Panc1 (cell line): ENCODE data around the gene NGEF. TPM values are rescaled to one million over a fixed set of nuclear protein-coding genes. Genes with fewer than 3 reads are reported as not detected.

Source experiments
- ATAC-seq: fragments of 200-7000 bp; cut with Tn5 transposase; 2 replicates; pipeline ENCODE4 v1.9.1; 2020; ENCODE audit warnings: mild to moderate bottlenecking, moderate library complexity
- BruUV-seq: library from RNA; stranded (reverse); fragments of 400-500 nt; replicated peaks from 2 replicates; lab custom pipeline; 2021; lab: Mats Ljungman, UMichigan
- CTCF ChIA-PET: fragments of 300-600 bp; sonication (Branson Sonifier 250); formaldehyde crosslinking; loops from one replicate; lab custom pipeline; 2022; ENCODE audit warnings: antibody characterized with exemption; lab: Charles Lee
- POLR2A ChIA-PET: fragments of 300-600 bp; sonication (Branson Sonifier 250); formaldehyde crosslinking; loops from one replicate; lab custom pipeline; 2022; ENCODE audit warnings: antibody characterized with exemption; lab: Charles Lee
- DNase-seq: peaks from one replicate; pipeline ENCODE4 v3.0.0-alpha.2; 2010; ENCODE audit warnings: low read depth, low spot score
- H3K27ac ChIP-seq: 2 replicates; pipeline ENCODE4 v1.5.1; 2011; ENCODE audit warnings: mild to moderate bottlenecking, low read length, inconsistent platforms
- H3K27me3 ChIP-seq: fragments of 200-500 bp; sonication (Bioruptor generic); 2 replicates; pipeline ENCODE4 v1.6.0; 2014; ENCODE audit warnings: low read length, inconsistent platforms; ENCODE audit not compliant: control insufficient read depth, insufficient read depth
- H3K36me3 ChIP-seq: fragments of 200-500 bp; sonication (Bioruptor generic); 2 replicates; pipeline ENCODE4 v1.5.1; 2014; ENCODE audit warnings: inconsistent platforms, mild to moderate bottlenecking, low read length, moderate library complexity; ENCODE audit not compliant: control insufficient read depth, insufficient read depth
- H3K4me1 ChIP-seq: 2 replicates; pipeline ENCODE4 v1.5.1; 2011; ENCODE audit warnings: inconsistent platforms, mild to moderate bottlenecking, low read length, moderate library complexity; ENCODE audit not compliant: control insufficient read depth, insufficient read depth
- H3K4me3 ChIP-seq, 2 experiments: 2 replicates each; pipeline ENCODE4 v1.5.1; 2011 to 2012; ENCODE audit warnings: low read depth in 2 of 2, low read length in 2 of 2, mild to moderate bottlenecking in 2 of 2, inconsistent platforms in 1 of 2, moderate library complexity in 1 of 2
- H3K9me3 ChIP-seq: fragments of 200-500 bp; sonication (Bioruptor generic); 2 replicates; pipeline ENCODE4 v1.5.1; 2014; ENCODE audit warnings: low read depth, mild to moderate bottlenecking, inconsistent platforms, low read length, moderate library complexity; ENCODE audit not compliant: control insufficient read depth, insufficient read depth
- POLR2AphosphoS5 ChIP-seq: IDR thresholded peaks from 2 replicates; pipeline ENCODE4 v1.6.1; 2012; ENCODE audit warnings: mild to moderate bottlenecking, low read depth, low read length, moderate library complexity
- SIN3A ChIP-seq: IDR thresholded peaks from 2 replicates; pipeline ENCODE4 v1.6.1; 2012; ENCODE audit warnings: low read depth, mild to moderate bottlenecking, low read length, moderate library complexity, borderline replicate concordance; ENCODE audit not compliant: insufficient read depth
- TCF7L2 ChIP-seq: IDR thresholded peaks from 2 replicates; pipeline ENCODE4 v1.6.1; 2011; ENCODE audit warnings: mild to moderate bottlenecking, low read depth, low read length, inconsistent platforms
- in situ Hi-C: cut with HindIII; loops from 2 replicates; pipeline ENCODE4 v1.10.0; 2016; ENCODE audit warnings: low sequenced_read_pairs, low pct_unique_long_range_greater_than_20kb
- intact Hi-C: fragments of 100-400 bp; cut with micrococcal nuclease; formaldehyde crosslinking; loops from one replicate; pipeline ENCODE4 v1.10.0; 2022; ENCODE audit not compliant: unreplicated experiment
- total RNA-seq: library from RNA; stranded (reverse); gene quantifications from one replicate; pipeline ENCODE4 v1.2.1, GENCODE V29; 2021; ENCODE audit not compliant: unreplicated experiment
- TF ChIP-seq, protein P1 (sequence below): fragments of 450-650 bp; IDR thresholded peaks from 2 replicates; pipeline ENCODE4 v1.5.1; 2017; ENCODE audit warnings: mild to moderate bottlenecking
- TF ChIP-seq, protein P2 (sequence below), 2 experiments: IDR thresholded peaks; 2 replicates each; pipeline ENCODE4 v1.6.1; 2011 to 2012; ENCODE audit warnings: low read depth in 2 of 2, control low read depth in 1 of 2, low read length in 1 of 2, mild to moderate bottlenecking in 1 of 2, moderate library complexity in 1 of 2; ENCODE audit not compliant: insufficient read depth in 1 of 2

Gene NGEF
- total RNA-seq, 1 experiment from 2014 or later: 17.8 TPM

DNA sequence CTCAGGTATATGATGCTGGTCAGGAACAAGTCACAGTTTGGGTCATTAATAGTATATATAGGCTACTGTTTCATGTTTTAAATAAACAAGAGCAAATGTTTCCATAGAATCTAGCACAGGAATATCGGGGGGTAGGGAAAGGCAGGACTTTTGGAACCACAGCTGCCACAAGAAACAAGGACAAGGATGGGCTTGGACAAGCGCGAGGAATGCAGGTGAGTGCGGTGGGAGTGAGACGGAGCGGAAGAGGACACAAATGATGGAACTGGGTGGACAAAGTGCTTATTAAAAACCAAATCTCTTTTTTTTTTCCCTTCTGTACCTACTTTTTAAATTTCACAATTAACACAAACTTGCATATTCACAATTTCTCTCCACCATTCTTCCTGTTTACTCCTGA lies 93.9 kb downstream of the NGEF start:
- Histone ChIP-seq H3K9me3 (no peaks in the 10 kb centered on the region), H3K4me3 (no peak overlapping the region), H3K27ac (no peak overlapping the region), H3K36me3 (no peaks in the 10 kb centered on the region), H3K4me1 (no peaks in the 10 kb centered on the region), H3K27me3 (no peaks in the 10 kb centered on the region)
- in situ Hi-C loops (no loop called here), intact Hi-C loops (no loop called here)
- POLR2A ChIA-PET: no interaction called here
- ATAC-seq: no peak
- BruUV-seq: no TSS peak
- CTCF ChIA-PET: interaction anchor here (0.7 kb wide), 1 partner anchor 8 kb away, joined by 4 read pairs; no protein-coding TSS in a partner anchor
- TF ChIP-seq POLR2AphosphoS5 (no peak), SIN3A (no peak), TCF7L2 (no peak)
- TF ChIP-seq, protein P1, sequence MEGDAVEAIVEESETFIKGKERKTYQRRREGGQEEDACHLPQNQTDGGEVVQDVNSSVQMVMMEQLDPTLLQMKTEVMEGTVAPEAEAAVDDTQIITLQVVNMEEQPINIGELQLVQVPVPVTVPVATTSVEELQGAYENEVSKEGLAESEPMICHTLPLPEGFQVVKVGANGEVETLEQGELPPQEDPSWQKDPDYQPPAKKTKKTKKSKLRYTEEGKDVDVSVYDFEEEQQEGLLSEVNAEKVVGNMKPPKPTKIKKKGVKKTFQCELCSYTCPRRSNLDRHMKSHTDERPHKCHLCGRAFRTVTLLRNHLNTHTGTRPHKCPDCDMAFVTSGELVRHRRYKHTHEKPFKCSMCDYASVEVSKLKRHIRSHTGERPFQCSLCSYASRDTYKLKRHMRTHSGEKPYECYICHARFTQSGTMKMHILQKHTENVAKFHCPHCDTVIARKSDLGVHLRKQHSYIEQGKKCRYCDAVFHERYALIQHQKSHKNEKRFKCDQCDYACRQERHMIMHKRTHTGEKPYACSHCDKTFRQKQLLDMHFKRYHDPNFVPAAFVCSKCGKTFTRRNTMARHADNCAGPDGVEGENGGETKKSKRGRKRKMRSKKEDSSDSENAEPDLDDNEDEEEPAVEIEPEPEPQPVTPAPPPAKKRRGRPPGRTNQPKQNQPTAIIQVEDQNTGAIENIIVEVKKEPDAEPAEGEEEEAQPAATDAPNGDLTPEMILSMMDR: no peak
- TF ChIP-seq, protein P2, sequence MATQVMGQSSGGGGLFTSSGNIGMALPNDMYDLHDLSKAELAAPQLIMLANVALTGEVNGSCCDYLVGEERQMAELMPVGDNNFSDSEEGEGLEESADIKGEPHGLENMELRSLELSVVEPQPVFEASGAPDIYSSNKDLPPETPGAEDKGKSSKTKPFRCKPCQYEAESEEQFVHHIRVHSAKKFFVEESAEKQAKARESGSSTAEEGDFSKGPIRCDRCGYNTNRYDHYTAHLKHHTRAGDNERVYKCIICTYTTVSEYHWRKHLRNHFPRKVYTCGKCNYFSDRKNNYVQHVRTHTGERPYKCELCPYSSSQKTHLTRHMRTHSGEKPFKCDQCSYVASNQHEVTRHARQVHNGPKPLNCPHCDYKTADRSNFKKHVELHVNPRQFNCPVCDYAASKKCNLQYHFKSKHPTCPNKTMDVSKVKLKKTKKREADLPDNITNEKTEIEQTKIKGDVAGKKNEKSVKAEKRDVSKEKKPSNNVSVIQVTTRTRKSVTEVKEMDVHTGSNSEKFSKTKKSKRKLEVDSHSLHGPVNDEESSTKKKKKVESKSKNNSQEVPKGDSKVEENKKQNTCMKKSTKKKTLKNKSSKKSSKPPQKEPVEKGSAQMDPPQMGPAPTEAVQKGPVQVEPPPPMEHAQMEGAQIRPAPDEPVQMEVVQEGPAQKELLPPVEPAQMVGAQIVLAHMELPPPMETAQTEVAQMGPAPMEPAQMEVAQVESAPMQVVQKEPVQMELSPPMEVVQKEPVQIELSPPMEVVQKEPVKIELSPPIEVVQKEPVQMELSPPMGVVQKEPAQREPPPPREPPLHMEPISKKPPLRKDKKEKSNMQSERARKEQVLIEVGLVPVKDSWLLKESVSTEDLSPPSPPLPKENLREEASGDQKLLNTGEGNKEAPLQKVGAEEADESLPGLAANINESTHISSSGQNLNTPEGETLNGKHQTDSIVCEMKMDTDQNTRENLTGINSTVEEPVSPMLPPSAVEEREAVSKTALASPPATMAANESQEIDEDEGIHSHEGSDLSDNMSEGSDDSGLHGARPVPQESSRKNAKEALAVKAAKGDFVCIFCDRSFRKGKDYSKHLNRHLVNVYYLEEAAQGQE (IDR thresholded peaks at IDR 0.05; ENCODE audit: insufficient read depth in 1 of 2, low read depth in 2 of 2, low read length in 1 of 2): no peak
- DNase-seq: no peak

GRCh38 chr2:232913903-232914302 lies 99.2 kb downstream of the NGEF start:
- no TSS peak for BruUV-seq
- Histone ChIP-seq H3K36me3 (no peaks in the 10 kb centered on the region), H3K4me1 (no peaks in the 10 kb centered on the region), H3K9me3 (peaks cover 24% of the 10 kb centered on the region), H3K27me3 (no peaks in the 10 kb centered on the region), H3K4me3 (no peak overlapping the region), H3K27ac (no peak overlapping the region)
- in situ Hi-C loops: no loop called here
- ChIA-PET CTCF (no interaction called here), POLR2A (no interaction called here)
- no peak for ATAC-seq
- intact Hi-C loops: no loop called here
- TF ChIP-seq, protein P1: no peak
- TF ChIP-seq TCF7L2 (no peak), POLR2AphosphoS5 (no peak), SIN3A (no peak)
- TF ChIP-seq, protein P2 (IDR thresholded peaks at IDR 0.05; ENCODE audit: insufficient read depth in 1 of 2, low read depth in 2 of 2, low read length in 1 of 2): no peak
- no peak for DNase-seq
